GM21529 (cell line): ENCODE results near the gene MAPK1.

Experiments used
- ATAC-seq: cut with Tn5 transposase; IDR thresholded peaks from one replicate; pipeline ENCODE4 v1.9.1; 2021; ENCODE audit not compliant: unreplicated experiment

The MAPK1 gene

GRCh38 chr22:21709688-21710087 lies 157.8 kb downstream of the MAPK1 start:
- ATAC-seq = no peak

GRCh38 chr22:21708960-21709359 lies 158.5 kb downstream of the MAPK1 start:
- ATAC-seq = no peak

GRCh38 chr22:21707677-21708076 lies 159.8 kb downstream of the MAPK1 start:
- ATAC-seq = no peak
